ENCODE measurements around the gene SLC2A6. TPM values are rescaled to one million over a fixed set of nuclear protein-coding genes. Genes with fewer than 3 reads are reported as not detected.

Gene SLC2A6
- total RNA-seq, 1 donor = 25.3 TPM

GRCh38 chr9:133493428-133493827 is 14.5 kb upstream of the SLC2A6 start:
- no peak for TF ChIP-seq CTCF (IDR thresholded peaks at IDR 0.05; ENCODE audit: extremely low read depth, low read depth, low read length)
- no peaks in the 10 kb centered on the region for H3K9me3 ChIP-seq (ENCODE audit: low read depth, low read length)
- no peak overlapping the region for H3K4me3 ChIP-seq (ENCODE audit: insufficient read depth, low read length)
- no peak overlapping the region for H3K27ac ChIP-seq (ENCODE audit: low read depth, low read length)
- H4K20me1 ChIP-seq (ENCODE audit: insufficient read depth, low read length) = no peaks in the 10 kb centered on the region
- DNase-seq (ENCODE audit: insufficient read length, low spot score, missing footprints) = peak; percentile 43
- peaks cover 3% of the 10 kb centered on the region for H3K27me3 ChIP-seq (ENCODE audit: insufficient read depth, low read length)
- H3K4me2 ChIP-seq (ENCODE audit: insufficient read depth, low read length) = no peak overlapping the region
- H2AFZ ChIP-seq (ENCODE audit: low read length) = no peak overlapping the region
- H3K79me2 ChIP-seq (ENCODE audit: insufficient read depth, low read length) = no peaks in the 10 kb centered on the region
- H3K36me3 ChIP-seq (ENCODE audit: insufficient read depth, low read length) = no peaks in the 10 kb centered on the region
- H3K4me1 ChIP-seq (ENCODE audit: insufficient read depth, low read length) = peaks cover 12% of the 10 kb centered on the region

DNA sequence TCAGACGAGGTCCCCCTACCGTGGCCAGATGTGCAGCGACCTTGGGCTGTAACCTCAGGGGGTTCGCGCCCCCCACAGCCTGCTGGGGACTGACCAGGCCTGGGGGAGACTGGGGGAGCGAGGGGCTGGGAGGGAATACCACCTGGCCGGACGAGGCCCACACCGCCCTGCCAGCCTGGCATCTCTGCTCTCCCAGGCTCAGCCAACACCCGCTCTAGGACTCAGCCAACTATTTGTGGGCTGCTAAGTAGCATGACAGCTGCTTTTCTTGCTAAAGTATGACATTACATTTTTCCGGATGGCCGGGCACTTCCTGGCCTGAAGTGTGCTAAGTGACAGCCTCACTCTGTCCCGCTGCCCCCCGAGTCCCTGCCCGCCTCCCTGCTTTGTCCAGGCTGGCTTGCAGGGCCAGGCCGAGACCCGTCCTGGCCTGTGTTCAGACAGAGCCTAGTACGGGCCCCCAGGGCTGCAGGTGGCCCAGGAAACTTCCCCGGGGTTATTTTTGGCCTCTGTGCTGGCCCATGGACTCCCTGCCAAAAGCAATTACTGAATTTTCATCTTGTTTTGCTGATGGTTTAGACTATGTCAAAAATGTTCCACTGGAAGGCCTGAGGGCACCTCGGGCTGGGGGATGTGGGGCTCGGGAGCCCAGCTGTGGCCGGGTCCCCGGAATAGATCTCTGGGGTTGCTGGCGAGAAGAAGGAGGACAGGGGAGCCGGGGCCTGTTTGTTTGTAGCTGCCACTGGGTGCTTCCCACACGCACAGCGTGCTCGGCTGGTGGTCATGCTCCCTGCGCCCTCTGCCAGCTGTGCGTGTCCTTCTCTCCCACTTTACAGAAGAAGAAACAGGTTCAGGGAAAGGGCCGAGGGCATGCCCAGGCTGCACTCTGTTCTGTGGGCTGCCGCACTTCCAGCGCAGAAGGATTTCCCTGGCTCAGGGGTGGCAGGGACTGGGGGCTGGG is 13.4 kb upstream of the SLC2A6 start:
- Histone ChIP-seq H3K79me2 (ENCODE audit: insufficient read depth, low read length) (no peaks in the 10 kb centered on the region), H3K36me3 (ENCODE audit: insufficient read depth, low read length) (no peaks in the 10 kb centered on the region), H3K4me2 (ENCODE audit: insufficient read depth, low read length) (peak overlapping the region; percentile 24), H2AFZ (ENCODE audit: low read length) (peak overlapping the region; percentile 21), H4K20me1 (ENCODE audit: insufficient read depth, low read length) (no peaks in the 10 kb centered on the region), H3K27ac (ENCODE audit: low read depth, low read length) (no peak overlapping the region), H3K4me3 (ENCODE audit: insufficient read depth, low read length) (no peak overlapping the region), H3K9me3 (ENCODE audit: low read depth, low read length) (no peaks in the 10 kb centered on the region), H3K27me3 (ENCODE audit: insufficient read depth, low read length) (peaks cover 3% of the 10 kb centered on the region), H3K4me1 (ENCODE audit: insufficient read depth, low read length) (peaks cover 12% of the 10 kb centered on the region)
- no peak for TF ChIP-seq CTCF (IDR thresholded peaks at IDR 0.05; ENCODE audit: extremely low read depth, low read depth, low read length)
- peak; percentile 98 for DNase-seq (ENCODE audit: insufficient read length, low spot score, missing footprints)

DNA sequence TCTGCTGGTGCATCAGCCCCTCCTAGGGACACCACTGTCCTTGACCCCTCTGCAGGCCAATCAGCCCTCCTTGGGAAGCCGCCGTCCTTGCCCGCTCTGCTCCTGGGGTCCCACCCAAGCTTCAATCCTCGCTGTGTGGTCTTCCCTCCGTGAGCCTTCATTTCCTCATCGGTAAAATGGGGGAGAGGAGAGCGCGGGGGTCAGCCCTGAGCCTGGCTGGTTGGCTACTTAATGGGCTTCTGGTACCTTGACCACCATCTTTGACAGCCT is 12.7 kb upstream of the SLC2A6 start:
- TF ChIP-seq CTCF (IDR thresholded peaks at IDR 0.05; ENCODE audit: extremely low read depth, low read depth, low read length) = no peak
- Histone ChIP-seq H2AFZ (ENCODE audit: low read length) (no peak overlapping the region), H3K36me3 (ENCODE audit: insufficient read depth, low read length) (no peaks in the 10 kb centered on the region), H3K27me3 (ENCODE audit: insufficient read depth, low read length) (no peaks in the 10 kb centered on the region), H3K9me3 (ENCODE audit: low read depth, low read length) (no peaks in the 10 kb centered on the region), H3K4me1 (ENCODE audit: insufficient read depth, low read length) (peaks cover 12% of the 10 kb centered on the region), H3K27ac (ENCODE audit: low read depth, low read length) (no peak overlapping the region), H4K20me1 (ENCODE audit: insufficient read depth, low read length) (no peaks in the 10 kb centered on the region), H3K4me2 (ENCODE audit: insufficient read depth, low read length) (no peak overlapping the region), H3K4me3 (ENCODE audit: insufficient read depth, low read length) (no peak overlapping the region), H3K79me2 (ENCODE audit: insufficient read depth, low read length) (no peaks in the 10 kb centered on the region)
- peak; percentile 71 for DNase-seq (ENCODE audit: insufficient read length, low spot score, missing footprints)

- H3K9me3 ChIP-seq (ENCODE audit: low read depth, low read length) = no peaks in the 10 kb centered on the region
Measured at GRCh38 chr9:133490865-133491655, 12.2 kb upstream of the SLC2A6 start.

More at GRCh38 chr9:133490865-133491655, 12.2 kb upstream of the SLC2A6 start:
- peak; percentile 50 for DNase-seq (ENCODE audit: insufficient read length, low spot score, missing footprints)
- Histone ChIP-seq H3K4me3 (ENCODE audit: insufficient read depth, low read length) (no peak overlapping the region), H3K36me3 (ENCODE audit: insufficient read depth, low read length) (no peaks in the 10 kb centered on the region), H3K4me1 (ENCODE audit: insufficient read depth, low read length) (peaks cover 12% of the 10 kb centered on the region), H4K20me1 (ENCODE audit: insufficient read depth, low read length) (no peaks in the 10 kb centered on the region), H2AFZ (ENCODE audit: low read length) (no peak overlapping the region), H3K27ac (ENCODE audit: low read depth, low read length) (no peak overlapping the region), H3K27me3 (ENCODE audit: insufficient read depth, low read length) (no peaks in the 10 kb centered on the region), H3K4me2 (ENCODE audit: insufficient read depth, low read length) (no peak overlapping the region), H3K79me2 (ENCODE audit: insufficient read depth, low read length) (no peaks in the 10 kb centered on the region)
- TF ChIP-seq CTCF (IDR thresholded peaks at IDR 0.05; ENCODE audit: extremely low read depth, low read depth, low read length) = no peak
